Stimulated activated naive CD8-positive, alpha-beta T cell treated with anti-CD3 and anti-CD28 coated beads, Interleukin-15, Interleukin-2, amounts not matched to agents 100 U/mL and 50 U/mL, for 24 hours (primary cell): ENCODE measurements around the gene CCDC85A.

ENCODE experiments used
- ATAC-seq: fragments of 150-1000 bp; cut with Tn5 transposase; one replicate; pipeline ENCODE4 v1.10.0; 2021
- DNase-seq: peaks from one replicate; pipeline ENCODE4 v3.0.0; 2021

The CCDC85A gene

DNA sequence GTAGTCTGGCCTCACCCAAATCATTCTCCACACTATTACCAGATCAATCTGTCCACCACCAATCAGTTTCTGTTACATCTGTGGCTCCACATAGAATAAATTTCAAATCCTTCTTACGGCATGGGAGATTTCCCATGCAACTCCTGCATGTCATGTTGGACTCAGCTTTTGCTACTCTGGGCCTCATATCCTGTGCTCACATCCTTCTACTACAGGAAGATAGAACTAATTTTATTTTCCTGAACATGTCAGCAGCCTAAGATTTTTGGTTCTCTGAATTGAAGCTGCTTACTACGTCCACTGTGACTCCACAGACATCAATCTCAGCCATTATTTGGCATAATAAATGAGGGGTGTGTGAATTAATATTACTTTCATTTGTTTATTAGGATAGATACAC, 181.1 kb downstream of the CCDC85A start:
- DNase-seq, result no peak
- no peak for ATAC-seq

- DNase-seq, result no peak
- ATAC-seq, result no peak
These were observed 185.5 kb downstream of the CCDC85A start for GRCh38 chr2:56369316-56369715.

DNA sequence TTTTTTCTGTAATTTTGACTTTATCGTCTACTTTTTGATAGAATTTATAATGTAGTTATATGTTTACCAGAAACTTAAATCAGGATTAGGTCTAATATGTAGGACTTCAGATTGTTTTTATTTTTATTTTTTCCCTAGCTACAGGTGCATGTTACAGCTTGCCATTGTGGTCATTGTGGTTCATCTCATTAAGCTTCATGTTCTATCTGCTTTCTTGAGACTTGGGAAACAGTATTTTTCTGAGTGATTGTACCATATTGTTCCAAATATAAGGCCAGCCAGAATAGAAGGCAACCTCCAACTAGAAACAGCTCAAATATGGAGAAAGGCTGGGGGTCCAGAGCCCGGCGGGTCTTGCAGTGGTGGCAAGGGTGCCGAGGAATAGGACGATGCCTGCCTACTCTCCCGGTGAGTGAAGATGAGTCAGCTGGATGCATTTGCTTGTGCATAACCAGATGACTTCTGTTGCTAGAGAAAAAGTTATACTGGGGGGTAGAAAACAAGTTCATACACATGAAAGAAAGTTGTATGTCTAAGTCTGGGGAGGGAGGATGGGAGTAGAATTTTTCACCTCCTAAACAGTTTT, 188.4 kb downstream of the CCDC85A start:
- no peak for ATAC-seq
- no peak for DNase-seq

- ATAC-seq (no peak), DNase-seq (no peak)
These were observed 191.5 kb downstream of the CCDC85A start for GRCh38 chr2:56375251-56375650.

DNA sequence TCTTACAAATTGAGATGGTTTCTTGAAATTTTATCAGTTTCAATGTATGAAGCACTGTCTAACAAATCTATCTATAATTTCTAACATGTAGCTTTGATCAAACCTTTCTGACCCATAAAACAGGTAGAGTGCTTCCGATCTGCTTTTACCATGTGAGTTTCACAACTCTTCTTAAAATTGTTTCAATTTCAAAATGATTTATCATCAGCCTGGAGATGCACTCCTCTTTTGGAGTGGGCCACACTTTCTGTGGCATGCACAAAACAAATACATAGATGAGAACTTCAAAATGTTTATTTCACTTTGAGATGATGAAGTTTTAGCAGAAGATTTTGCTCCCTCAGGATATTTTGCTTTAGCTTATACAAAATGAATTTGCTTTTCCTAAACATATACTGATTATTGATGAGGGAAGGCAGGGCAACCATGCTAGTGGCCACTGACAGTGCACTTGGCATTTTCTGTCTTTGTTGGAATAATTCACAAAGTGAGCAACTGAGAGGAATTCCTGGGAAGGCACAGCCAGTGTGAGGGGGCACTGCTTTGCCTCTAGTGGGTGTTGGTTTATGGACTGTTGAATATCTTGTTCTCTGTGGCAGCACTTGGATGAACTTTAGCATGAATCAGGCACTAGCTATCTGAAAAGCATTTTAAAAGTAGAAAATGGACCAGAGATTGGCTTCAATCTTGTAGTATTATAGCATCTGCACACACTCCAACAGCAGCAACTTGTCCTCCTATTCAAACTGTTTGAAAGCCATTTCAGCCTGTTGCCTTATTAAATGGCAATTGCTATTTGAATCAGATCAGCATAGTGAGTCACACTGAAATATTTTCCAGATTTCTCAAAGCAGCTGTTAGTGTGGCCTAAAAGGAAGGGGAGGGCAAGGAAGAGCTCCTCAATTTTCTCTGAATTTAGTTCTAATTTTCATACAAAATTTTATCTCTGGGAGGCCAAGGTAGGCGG, 193.2 kb downstream of the CCDC85A start:
- DNase-seq, result no peak
- ATAC-seq, result no peak

DNA sequence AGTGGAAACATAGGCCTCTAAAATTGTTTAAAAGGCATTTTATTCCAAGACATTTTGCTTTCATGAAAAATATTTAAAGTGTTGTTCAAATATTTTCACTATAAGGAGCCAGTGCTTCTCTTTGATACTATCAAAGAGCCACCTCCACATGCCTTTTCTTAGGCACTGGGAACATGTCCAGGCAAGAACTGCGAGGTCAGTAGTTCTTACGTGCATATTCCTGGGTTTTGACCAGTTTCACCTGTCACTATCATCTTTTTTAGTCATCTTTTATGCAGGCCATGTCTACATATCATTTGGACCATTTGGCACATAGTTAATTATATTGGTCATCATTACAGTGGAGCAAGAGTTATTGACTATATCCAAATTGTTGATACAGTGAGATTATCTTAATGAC, 195.3 kb downstream of the CCDC85A start:
- ATAC-seq (no peak), DNase-seq (no peak)

DNA sequence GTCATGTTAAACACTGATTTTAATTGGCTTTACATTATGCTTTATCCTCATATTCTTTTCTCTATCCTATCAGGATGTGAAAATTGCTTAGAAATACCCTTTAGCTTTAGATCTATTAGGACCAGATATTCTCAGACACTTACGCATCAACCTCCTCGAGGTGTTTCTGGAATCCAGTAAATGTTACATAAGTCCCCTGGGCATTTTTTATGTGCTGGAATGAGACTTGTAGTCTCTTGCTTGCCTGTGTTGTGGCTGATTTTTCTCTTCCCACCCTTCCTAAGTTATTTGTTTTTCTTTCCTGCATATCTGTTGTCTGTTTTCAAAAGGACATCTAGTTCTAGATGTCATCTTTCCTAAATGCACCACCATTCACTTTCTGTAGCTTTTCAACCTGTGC, 197.1 kb downstream of the CCDC85A start:
- DNase-seq (no peak), ATAC-seq (no peak)

- DNase-seq, result no peak
- ATAC-seq, result no peak
These were observed 198.7 kb downstream of the CCDC85A start for GRCh38 chr2:56382466-56382865.

DNA sequence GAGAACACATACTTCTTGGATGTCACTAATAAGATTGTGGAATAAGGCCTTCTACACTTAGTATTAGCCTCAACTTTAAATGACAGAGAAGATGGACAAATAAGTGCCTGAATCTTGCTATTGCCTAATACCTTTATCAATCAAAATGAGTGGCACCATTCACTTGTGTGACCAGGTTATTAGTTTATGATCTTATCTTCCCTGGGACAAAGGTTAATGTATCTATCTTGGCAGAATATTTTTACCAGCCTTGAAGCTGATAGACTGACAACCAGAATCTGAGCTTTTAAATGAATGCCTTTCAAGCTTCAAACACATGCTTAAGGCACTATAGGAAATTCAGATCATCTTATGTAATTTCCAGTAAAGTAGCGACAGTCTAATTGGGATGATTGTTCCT, 202.9 kb downstream of the CCDC85A start:
- DNase-seq (no peak), ATAC-seq (no peak)

DNA sequence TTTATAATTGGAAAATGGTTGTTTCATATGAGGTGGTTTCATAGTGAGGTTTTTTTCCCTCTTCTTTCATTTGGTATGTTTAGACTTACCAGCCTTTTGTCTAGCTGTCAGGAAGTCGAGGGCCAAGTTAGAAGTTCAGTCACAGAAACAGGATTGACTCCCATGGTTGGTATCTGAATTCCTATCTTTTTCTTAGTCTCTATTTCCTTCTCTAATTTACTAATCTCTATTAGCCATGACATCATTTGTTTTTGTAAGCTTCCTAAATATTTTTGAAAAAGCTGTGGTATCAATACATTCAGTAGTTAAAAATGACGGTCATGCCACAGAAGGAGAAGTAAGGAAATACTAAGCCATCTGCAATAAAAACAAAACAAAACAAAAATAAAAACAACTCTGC, 206.9 kb downstream of the CCDC85A start:
- no peak for ATAC-seq

DNA sequence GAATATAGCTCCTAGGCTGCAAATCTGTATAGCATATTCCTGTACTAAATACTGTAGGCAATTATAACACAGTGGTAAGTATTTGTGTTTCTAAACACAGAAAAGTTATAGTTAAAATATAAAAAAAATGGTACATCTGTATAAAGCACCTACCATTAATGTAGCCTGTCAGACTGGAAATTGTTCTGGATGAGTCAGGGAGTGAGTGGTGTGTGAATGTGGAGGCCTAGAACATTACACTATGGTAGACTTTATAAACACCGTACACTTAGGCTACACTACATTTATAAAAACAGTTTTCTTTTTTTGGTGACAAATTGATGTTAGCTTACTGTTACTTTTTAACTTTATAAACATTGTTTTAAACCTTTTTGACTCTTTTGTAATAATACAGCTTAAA, 226.3 kb downstream of the CCDC85A start:
- ATAC-seq (no peak), DNase-seq (no peak)

More for the DNA sequence above, 206.9 kb downstream of the CCDC85A start:
- no peak for DNase-seq

DNA sequence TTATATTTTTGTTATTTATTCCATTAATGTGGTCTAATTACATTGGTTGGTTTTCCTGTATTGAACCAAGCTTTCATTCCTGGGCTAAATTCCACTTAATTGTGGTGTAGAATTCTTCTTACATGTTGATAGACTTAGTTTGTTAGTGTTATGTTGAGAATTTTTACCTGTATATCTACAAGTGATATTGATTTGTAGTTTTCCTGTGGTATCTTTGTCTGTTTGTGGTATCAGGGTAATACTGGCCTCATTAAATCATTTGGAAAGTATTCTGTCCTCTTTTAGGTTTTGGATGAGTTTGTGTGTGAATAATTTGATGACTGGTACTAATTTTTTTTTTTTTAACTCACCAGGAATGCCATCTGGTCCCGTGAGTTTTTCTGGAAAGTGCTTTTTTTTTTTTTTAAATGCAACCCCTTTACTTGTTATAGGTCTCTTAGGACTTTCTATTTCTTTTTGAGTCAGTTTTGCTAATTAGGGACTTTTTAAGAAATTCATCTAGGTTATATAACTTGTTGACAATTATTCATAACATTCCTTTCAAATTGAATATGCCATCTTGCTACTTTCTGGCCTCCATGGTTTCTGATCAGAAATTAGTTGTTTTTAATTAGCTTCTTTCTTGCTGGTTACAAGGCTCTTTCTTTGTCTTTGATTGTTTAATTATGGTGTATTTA, 232.8 kb downstream of the CCDC85A start:
- no peak for DNase-seq
- no peak for ATAC-seq
